AG10803 (cell line): ENCODE results near the gene RIN3.

Source experiments
- DNase-seq: peaks from one replicate; pipeline ENCODE4 v3.0.0; 2010; ENCODE audit warnings: low read depth
- H3K4me3 ChIP-seq: 2 replicates; pipeline ENCODE4 v1.5.1; 2011; ENCODE audit warnings: mild to moderate bottlenecking, low read length, control low read depth
- TF ChIP-seq, protein P1 (sequence below): conservative IDR thresholded peaks from 2 replicates; pipeline ENCODE4 v1.5.1; 2011; ENCODE audit warnings: mild to moderate bottlenecking, low read length, control low read depth, inconsistent platforms

Gene RIN3

DNA sequence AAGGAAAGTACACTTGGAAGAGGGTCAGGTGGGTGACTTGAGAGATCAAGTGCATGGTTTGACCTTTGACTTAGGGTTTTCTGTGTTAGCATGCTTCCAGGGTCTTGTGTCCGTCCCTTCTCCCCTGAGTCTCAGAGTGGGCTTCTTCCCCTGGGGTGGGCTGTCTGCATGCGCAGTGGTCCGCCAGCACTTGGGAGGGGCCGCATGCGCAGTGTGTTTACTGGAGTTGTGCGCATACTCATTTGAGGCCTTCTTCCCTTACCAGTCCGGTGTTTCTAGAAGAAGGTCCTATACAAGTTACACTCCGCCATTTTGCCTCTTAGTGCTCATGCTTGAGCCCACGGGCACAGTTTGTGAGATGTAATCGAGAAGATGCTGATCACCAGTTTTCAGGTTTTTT is 58.5 kb downstream of the RIN3 start:
- TF ChIP-seq, protein P1, sequence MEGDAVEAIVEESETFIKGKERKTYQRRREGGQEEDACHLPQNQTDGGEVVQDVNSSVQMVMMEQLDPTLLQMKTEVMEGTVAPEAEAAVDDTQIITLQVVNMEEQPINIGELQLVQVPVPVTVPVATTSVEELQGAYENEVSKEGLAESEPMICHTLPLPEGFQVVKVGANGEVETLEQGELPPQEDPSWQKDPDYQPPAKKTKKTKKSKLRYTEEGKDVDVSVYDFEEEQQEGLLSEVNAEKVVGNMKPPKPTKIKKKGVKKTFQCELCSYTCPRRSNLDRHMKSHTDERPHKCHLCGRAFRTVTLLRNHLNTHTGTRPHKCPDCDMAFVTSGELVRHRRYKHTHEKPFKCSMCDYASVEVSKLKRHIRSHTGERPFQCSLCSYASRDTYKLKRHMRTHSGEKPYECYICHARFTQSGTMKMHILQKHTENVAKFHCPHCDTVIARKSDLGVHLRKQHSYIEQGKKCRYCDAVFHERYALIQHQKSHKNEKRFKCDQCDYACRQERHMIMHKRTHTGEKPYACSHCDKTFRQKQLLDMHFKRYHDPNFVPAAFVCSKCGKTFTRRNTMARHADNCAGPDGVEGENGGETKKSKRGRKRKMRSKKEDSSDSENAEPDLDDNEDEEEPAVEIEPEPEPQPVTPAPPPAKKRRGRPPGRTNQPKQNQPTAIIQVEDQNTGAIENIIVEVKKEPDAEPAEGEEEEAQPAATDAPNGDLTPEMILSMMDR: no peak
- DNase-seq: no peak
- no peak overlapping the region for H3K4me3 ChIP-seq

DNA sequence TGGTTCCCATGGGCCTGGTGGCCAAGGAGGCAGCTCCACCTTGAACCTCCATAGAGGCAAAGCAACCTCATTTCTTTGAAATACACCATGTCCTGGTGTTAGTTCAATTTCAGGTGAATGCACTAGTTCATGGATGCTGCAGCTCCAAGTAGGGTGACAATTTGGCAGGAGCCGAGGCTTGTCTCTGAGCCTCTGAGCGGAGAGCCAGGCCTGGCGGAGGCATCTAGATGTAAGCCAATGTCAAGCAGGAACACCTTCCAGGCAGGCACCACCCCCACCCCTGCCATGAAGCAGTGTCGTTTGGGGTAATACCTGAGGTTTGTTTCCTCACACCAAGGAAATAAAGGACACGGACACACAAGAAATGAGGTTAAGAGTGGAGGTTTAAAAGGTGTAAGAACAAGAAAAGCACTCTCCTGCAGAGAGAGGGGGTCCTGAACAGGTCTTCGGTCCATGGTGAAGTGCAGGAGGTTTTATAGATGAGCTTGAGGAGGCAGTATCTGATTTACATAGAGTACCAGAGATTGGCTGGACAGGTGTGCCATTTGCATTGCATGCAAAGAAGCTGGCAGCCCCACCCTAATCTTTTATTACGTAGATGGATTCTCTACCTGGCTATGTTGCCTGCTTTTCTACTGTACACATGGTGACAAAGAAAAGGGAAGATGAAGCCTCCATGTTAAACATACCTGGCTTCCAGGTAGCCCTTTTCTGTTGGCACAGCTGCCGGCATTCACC is 60.3 kb downstream of the RIN3 start:
- TF ChIP-seq, protein P1: no peak
- no peak for DNase-seq

DNA sequence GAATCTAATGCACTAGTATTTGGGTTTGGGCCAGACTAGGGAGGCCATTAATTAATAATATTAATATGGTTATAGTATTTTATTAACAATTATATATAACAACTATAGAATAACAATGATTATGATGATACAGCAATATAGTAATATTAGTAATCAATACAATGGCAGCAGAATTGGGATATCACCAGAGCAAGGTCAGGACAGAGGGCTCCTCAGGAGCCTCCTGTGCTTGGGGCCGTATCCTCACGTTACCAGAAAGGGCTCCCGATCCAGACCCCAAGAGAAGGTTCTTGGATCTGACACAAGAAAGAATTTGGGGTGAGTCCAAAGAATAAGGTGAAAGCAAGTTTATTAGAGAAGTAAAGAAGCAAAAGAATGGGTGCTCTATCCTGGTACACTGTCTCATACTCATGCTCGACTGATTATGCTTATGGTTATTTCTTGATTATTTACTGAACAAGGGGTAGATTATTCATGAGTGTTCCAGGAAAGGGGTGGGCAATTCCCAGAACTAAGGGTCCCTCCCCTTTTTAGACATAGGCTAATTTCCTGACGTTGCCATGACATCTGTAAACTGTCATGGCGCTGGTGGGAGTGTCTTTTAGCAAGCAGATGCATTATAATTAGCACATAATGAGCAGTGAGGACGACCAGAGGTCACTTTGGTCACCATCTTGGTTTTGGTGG is 61.6 kb downstream of the RIN3 start:
- TF ChIP-seq, protein P1: no peak
- no peak for DNase-seq
- H3K4me3 ChIP-seq: no peak overlapping the region

More for the DNA sequence above, 60.3 kb downstream of the RIN3 start:
- H3K4me3 ChIP-seq: no peak overlapping the region

DNA sequence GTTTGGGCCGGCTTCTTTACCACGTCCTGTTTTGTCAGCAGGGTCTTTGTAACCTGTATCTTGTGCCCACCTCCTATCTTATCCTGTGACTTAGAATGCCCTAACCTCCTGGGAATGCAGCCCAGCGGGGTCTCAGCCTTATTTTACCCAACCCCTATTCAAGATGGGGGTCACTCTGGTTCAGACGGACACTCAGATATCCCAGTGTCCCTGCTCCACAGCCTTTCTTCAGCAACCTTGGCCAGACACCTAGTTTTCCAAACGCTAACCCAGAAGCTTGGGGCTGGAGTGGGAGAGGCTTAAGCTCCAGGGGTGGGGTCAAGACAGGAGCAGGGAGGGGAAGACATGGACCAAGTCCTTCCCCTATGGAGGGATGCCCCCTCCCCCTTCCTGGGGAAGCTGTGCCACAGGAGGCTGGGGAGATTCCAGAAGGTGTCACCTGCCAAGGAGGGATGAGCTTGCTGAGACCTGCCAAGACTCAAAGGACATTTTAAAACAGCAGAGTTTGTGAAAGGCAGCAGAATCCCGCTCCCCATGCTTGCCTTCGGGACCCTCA is 62.2 kb downstream of the RIN3 start:
- TF ChIP-seq, protein P1: no peak
- DNase-seq: no peak
- no peak overlapping the region for H3K4me3 ChIP-seq

DNA sequence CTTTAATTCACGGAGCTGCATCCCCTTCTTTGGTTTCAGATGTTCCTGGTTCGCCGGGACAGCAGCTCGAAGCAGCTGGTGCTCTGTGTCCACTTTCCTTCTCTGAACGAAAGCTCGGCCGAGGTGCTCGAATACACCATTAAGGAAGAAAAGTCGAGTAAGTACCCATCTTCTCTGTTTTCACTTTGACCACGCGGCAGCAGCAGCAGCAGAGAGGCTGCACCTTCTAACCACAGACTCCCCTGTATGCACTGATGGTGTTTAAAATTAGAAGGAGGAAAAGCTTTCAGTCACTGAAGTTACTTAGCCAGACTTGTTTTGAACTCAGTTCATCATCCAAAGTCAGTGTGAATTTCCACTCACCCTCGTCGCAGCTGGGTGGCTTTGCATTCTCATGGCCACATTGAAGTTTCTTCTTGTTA is 63.8 kb downstream of the RIN3 start:
- no peak overlapping the region for H3K4me3 ChIP-seq
- no peak for DNase-seq
- TF ChIP-seq, protein P1: no peak

DNA sequence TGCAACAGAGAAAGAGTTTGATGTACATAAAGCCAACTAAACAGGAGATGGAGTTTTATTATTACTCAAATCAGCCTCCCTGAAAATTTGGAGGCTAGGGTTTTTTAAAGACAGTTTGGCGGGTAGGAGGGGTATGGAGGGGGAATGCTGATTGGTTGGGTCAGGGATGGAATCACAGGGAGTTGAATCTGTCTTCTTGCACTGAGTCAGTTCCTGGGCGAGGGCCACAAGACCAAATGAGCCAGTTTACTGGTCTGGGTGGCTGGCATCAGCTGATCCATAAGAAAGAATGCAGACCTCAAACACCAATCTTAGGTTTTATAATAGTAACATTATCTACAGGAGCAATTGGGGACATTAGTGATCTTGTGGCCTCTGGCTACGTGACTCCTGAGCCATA is 64.9 kb downstream of the RIN3 start:
- H3K4me3 ChIP-seq: no peak overlapping the region
- peak; percentile 59 for DNase-seq
- TF ChIP-seq, protein P1: no peak
